Measurements from ENCODE around the gene NME9. TPM values are rescaled to one million over a fixed set of nuclear protein-coding genes. Genes with fewer than 3 reads are reported as not detected.

NME9 gene
- total RNA-seq, 6 experiments from 2014 or later = not detected

DNA sequence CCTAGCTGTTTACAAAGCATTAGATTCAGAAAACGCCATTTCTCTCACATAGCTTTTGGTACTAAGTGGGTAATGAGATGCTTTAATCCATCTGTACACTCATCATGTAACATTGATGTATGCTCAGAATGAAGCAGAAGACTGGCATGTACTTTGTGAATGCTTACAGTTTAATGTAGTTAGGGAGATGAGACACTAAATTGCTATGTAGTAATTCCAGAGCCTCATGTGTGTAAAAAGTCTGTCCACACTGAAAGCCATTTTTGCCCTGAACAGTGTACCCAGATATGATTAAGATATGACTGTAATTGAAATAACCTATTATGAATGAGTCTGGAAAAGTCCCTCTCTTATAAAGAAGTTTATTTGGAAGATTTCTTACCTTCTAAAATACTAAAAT is 76.0 kb downstream of the NME9 start:
- Mint-ChIP-seq H3K27me3 (ENCODE audit: insufficient read depth) (no peaks in the 10 kb centered on the region), H3K4me3 (no peak overlapping the region), H3K27ac (no peak overlapping the region), H3K4me1 (ENCODE audit: low read depth) (peaks cover 24% of the 10 kb centered on the region), H3K36me3 (ENCODE audit: low read depth) (peaks cover 14% of the 10 kb centered on the region), H3K9me3 (no peaks in the 10 kb centered on the region)
- DNase-seq = no peak
- TF ChIP-seq, protein P1, sequence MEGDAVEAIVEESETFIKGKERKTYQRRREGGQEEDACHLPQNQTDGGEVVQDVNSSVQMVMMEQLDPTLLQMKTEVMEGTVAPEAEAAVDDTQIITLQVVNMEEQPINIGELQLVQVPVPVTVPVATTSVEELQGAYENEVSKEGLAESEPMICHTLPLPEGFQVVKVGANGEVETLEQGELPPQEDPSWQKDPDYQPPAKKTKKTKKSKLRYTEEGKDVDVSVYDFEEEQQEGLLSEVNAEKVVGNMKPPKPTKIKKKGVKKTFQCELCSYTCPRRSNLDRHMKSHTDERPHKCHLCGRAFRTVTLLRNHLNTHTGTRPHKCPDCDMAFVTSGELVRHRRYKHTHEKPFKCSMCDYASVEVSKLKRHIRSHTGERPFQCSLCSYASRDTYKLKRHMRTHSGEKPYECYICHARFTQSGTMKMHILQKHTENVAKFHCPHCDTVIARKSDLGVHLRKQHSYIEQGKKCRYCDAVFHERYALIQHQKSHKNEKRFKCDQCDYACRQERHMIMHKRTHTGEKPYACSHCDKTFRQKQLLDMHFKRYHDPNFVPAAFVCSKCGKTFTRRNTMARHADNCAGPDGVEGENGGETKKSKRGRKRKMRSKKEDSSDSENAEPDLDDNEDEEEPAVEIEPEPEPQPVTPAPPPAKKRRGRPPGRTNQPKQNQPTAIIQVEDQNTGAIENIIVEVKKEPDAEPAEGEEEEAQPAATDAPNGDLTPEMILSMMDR (IDR thresholded peaks at IDR 0.05) = no peak

Other genes with a start within 250 kb of the NME9 start
- gene DZIP1L, start 214.2 kb downstream of the NME9 start, total RNA-seq (2021; fragmentation: NEBNext Ultra II Directional; extraction: Animal tissue kit (Norgen Biotek cat#: 25700)) = 10 to 100 TPM in 1 of 6 experiments, 1 to 10 TPM in 5; 6.1 to 10.8 (median 8.8) TPM
- not detected for gene A4GNT, start 197.5 kb downstream of the NME9 start, total RNA-seq (2021; fragmentation: NEBNext Ultra II Directional; extraction: Animal tissue kit (Norgen Biotek cat#: 25700))
- 10 to 100 TPM in 5 of 6 experiments, 1 to 10 TPM in 1; 9.9 to 13.7 (median 11.8) TPM for gene DBR1, start 154.9 kb downstream of the NME9 start, total RNA-seq (2021; fragmentation: NEBNext Ultra II Directional; extraction: Animal tissue kit (Norgen Biotek cat#: 25700))
- 10 to 100 TPM; 29.0 to 37.9 (median 35.0) TPM for gene ARMC8, start 142.6 kb downstream of the NME9 start, total RNA-seq (2021; fragmentation: NEBNext Ultra II Directional; extraction: Animal tissue kit (Norgen Biotek cat#: 25700))
- 10 to 100 TPM; 62.7 to 97.4 (median 76.1) TPM for gene MRAS, start 18.7 kb upstream of the NME9 start, total RNA-seq (2021; fragmentation: NEBNext Ultra II Directional; extraction: Animal tissue kit (Norgen Biotek cat#: 25700))
- under 1 TPM in 2 of 6 experiments, not detected in 4; 0.05 to 0.09 TPM for gene ESYT3, start 104.8 kb upstream of the NME9 start, total RNA-seq (2021; fragmentation: NEBNext Ultra II Directional; extraction: Animal tissue kit (Norgen Biotek cat#: 25700))